Uterus (tissue), 2 donors: ENCODE data around the gene GCLC.

Source experiments
- POLR2A ChIP-seq, 2 donors: fragments of 450-650 bp; IDR thresholded peaks; one replicate each; pipeline ENCODE4 v1.6.1; 2016; ENCODE audit warnings: antibody characterized with exemption in 2 of 2, mild to moderate bottlenecking in 1 of 2, moderate library complexity in 1 of 2
- TF ChIP-seq, protein P1 (sequence below), 4 experiments: fragments of 200-600 bp in 2 of 4; fragments of 450-650 bp in 2 of 4; sonication (generic) in 2 of 4; IDR thresholded peaks; one replicate each; pipeline ENCODE4 v1.5.1; 2016 to 2019; ENCODE audit warnings: antibody characterized with exemption in 4 of 4, mild to moderate bottlenecking in 2 of 4, moderate library complexity in 1 of 4

DNA sequence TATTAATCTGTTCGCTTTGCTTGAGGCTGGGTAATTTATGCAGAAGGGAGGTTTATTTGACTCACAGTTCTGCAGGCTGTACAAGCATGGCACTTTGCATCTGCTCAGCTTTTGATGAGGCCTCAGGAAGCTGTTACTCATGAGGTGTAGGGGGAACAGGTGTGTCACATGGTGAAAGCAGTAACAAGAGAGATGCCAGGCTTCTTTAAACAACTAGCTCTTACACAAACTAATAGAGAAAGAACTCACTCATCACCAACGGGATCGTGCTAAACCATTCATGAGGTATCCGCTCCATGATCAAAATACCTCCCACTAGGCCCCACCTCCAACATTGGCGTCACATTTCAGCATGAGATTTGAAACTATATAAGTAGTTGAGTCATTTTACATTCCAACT, 34.4 kb upstream of the GCLC start:
- TF ChIP-seq, protein P1, sequence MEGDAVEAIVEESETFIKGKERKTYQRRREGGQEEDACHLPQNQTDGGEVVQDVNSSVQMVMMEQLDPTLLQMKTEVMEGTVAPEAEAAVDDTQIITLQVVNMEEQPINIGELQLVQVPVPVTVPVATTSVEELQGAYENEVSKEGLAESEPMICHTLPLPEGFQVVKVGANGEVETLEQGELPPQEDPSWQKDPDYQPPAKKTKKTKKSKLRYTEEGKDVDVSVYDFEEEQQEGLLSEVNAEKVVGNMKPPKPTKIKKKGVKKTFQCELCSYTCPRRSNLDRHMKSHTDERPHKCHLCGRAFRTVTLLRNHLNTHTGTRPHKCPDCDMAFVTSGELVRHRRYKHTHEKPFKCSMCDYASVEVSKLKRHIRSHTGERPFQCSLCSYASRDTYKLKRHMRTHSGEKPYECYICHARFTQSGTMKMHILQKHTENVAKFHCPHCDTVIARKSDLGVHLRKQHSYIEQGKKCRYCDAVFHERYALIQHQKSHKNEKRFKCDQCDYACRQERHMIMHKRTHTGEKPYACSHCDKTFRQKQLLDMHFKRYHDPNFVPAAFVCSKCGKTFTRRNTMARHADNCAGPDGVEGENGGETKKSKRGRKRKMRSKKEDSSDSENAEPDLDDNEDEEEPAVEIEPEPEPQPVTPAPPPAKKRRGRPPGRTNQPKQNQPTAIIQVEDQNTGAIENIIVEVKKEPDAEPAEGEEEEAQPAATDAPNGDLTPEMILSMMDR (IDR thresholded peaks at IDR 0.05): no peak
- no peak for TF ChIP-seq POLR2A (IDR thresholded peaks at IDR 0.05)
